IPS DF 4.7 (cell line): Measurements from ENCODE around the gene BCORL1.

Source experiments
- DNase-seq: peaks from one replicate; pipeline ENCODE4 v3.0.0-alpha.2; 2013; ENCODE audit warnings: low spot score; ENCODE audit errors: extremely low read depth

BCORL1 gene

DNA sequence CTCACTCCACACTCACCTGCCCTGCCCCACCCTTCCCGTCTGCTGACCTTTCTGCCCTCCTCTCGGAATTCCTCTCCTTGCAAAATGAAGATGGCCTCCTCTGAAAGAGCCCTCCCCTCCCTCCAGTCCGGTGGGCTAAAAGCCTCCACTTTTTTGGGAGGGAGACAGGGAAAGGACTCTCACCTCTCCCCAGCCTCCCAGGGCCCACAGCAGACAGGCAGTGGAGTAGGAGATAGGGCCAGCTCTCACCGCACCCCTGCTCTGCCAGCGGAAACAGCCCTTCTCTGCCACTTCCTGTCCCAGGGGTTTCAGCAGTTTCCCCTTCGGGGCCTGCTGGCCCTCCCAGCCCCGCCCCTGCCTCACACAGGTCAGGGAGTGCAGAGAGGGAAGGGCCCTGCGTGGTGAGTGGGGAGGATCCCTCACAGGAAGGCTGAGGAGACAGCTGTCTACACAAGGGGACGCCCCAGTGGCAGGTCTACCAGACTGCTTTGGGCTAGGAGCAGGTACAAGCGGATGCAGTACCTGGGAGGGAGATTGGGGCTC is 109.6 kb downstream of the BCORL1 start:
- DNase-seq: no peak

DNA sequence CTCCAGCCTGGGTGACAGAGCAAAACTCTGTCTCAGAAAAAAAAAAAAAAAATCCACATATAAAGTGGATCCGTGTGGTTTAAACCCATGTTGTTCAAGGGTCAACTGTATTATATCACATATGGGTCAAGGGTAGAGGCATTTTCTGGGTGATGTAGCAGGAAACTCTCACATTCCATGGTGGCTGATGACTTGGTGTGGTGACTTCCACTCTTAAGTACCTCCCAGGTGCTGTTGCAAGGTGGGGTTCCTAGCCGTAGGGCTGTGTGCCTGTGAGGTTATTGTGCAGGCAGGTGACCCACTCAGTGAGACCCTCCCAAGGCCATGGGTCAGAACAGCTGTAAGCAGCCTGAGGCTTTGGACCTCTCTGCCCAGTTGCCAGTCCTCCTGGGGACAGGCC is 110.8 kb downstream of the BCORL1 start:
- DNase-seq: no peak

DNA sequence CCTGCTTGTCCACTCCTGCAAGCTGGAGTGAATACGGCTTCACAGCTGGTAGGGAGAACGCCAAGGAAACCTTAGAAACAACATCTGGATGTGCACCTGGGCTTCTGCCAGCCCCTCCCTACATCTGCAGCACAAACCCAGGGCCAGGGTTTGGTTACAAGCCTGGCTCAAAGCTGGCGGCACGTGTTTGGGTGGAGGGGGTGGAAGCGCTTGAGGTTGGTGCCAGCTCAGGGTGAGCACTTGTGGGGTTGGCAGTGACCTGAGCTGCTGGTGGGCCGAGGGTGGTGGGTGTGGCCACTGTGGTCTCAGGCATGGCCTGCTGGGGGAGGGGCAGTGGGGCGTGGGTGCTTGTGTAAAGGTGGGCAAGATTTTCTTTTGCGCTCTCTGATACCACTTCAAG is 112.3 kb downstream of the BCORL1 start:
- no peak for DNase-seq

DNA sequence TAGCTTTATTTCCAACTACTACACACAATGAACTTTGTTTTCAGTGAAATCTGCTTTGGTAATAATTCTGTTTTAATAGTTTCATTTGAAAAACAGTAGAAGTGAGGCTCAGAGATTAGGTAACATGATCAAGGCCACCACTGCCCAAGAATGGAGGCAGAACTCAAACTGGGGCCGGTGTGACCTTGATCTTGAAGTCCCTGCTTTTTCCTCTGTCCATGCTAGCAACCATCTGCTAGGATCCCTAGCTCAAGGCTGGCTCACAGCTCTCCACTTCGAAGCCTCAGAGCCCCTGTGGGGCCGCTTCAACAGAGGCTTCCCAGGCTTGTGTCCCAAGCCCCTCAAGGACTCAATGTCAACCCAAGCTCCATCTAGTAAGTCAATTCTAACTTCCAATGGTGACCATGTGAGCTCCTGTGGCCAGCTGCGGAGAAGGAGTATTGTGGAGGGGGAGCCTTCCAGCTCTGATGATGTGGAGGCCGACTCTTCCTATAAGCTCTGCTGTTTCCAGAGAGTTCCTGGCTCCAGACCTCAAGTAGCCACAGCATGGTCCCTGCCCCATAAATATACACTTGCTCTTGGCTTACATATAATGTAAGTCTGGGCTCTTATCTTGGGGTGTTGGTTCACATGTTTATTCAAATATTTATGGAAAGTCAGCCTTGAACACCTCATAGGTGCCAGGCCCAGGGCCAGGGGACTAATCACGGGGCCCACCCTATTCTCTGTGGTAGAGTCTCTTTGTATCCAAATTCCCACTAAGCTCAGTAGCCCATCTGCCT is 113.0 kb downstream of the BCORL1 start:
- no peak for DNase-seq

GRCh38 chrX:130097507-130098209 is 115.2 kb downstream of the BCORL1 start:
- no peak for DNase-seq

- DNase-seq: no peak
These were observed 115.7 kb downstream of the BCORL1 start for GRCh38 chrX:130098210-130098552.

DNA sequence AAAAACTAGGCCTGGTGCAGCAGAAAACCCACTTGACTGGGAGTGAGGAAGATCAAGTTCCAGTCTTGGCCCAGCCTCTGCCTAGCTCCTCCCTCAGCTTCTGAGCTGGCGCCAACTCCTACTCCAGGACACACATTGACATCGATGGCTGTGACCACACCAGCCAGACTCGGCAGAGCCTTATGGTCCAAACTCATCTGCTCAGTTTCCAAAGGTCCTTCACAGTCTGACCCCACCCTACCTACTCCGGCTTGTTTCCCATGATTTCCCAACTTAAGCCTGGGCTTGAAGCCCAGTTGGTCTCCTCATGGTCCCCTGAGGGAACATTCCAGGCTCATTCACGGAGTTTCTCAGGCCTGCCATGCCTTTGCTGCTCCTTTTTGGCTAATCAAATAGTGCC is 117.7 kb downstream of the BCORL1 start:
- DNase-seq: no peak

GRCh38 chrX:130103605-130104004 is 121.2 kb downstream of the BCORL1 start:
- no peak for DNase-seq

DNA sequence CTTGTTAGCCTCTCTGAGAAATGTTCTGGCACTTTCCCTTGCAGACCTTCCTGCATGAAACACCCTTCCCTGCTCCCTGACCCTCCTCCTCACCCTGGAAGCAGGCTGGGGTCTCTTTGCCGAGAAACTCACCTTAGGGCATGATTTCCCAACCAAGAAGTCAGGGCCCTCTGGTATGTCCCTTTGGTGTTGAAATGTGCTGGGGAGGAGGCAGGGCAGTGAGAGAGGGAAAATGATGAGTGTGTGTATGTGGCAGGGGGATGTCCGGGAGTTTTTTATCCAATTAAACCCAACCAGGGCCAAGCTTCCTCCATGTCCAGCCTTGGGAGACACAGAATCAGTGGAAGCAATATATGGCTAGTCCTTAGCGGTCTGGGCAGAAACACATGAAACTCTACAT is 122.8 kb downstream of the BCORL1 start:
- no peak for DNase-seq

- DNase-seq: no peak
These were observed 123.6 kb downstream of the BCORL1 start for GRCh38 chrX:130106071-130106470.
